K562 (cell line): Measurements from ENCODE around the gene TMEM123. TPM values are rescaled to one million over a fixed set of nuclear protein-coding genes. Genes with fewer than 3 reads are reported as not detected.

Source experiments
- ATF3 ChIP-seq, 2 experiments: fragments of 450-650 bp in 1 of 2; sonication (generic) in 1 of 2; formaldehyde crosslinking in 1 of 2; IDR thresholded peaks in 1 of 2; conservative IDR thresholded peaks in 1 of 2; 2 replicates each; pipeline versions ENCODE4 v1.6.1 to v1.8.1; 2016 to 2023; ENCODE audit warnings: mild to moderate bottlenecking in 2 of 2, moderate library complexity in 2 of 2, inconsistent platforms in 1 of 2, missing genetic modification reagents in 1 of 2
- ATF4 ChIP-seq: fragments of 450-650 bp; formaldehyde crosslinking; IDR thresholded peaks from 2 replicates; pipeline ENCODE4 v1.4.0; 2022; ENCODE audit warnings: mild to moderate bottlenecking, moderate library complexity
- BCOR ChIP-seq: fragments of 450-650 bp; IDR thresholded peaks from 2 replicates; pipeline ENCODE4 v1.6.1; 2016
- CBFA2T3 ChIP-seq: fragments of 450-650 bp; IDR thresholded peaks from 2 replicates; pipeline ENCODE4 v1.6.1; 2017
- CTBP1 ChIP-seq: fragments of 450-650 bp; IDR thresholded peaks from 2 replicates; pipeline ENCODE4 v1.6.1; 2016; ENCODE audit warnings: borderline replicate concordance
- FIP1L1 ChIP-seq: fragments of 200-400 bp; formaldehyde crosslinking; IDR thresholded peaks from 2 replicates; pipeline ENCODE4 v1.6.1; 2018; ENCODE audit warnings: mild to moderate bottlenecking, low read depth, low read length; ENCODE audit not compliant: poor library complexity, severe bottlenecking
- FUS ChIP-seq: fragments of 200-400 bp; formaldehyde crosslinking; optimal IDR thresholded peaks from 2 replicates; pipeline ENCODE3; 2017; ENCODE audit warnings: low read depth, low read length
- HBP1 ChIP-seq: fragments of 450-650 bp; formaldehyde crosslinking; IDR thresholded peaks from 2 replicates; pipeline ENCODE4 v1.4.0; 2022; ENCODE audit warnings: missing genetic modification characterization
- HES1 ChIP-seq: fragments of 450-650 bp; IDR thresholded peaks from 2 replicates; pipeline ENCODE4 v1.6.1; 2016; ENCODE audit warnings: low read depth, mild to moderate bottlenecking, moderate library complexity
- HMGN3 ChIP-seq: IDR thresholded peaks from 2 replicates; pipeline ENCODE4 v1.6.1; 2011; ENCODE audit warnings: borderline replicate concordance, low read depth, mild to moderate bottlenecking, mixed read lengths, low read length; ENCODE audit not compliant: insufficient read length; ENCODE audit errors: extremely low read depth
- L3MBTL2 ChIP-seq: fragments of 450-650 bp; IDR thresholded peaks from 2 replicates; pipeline ENCODE4 v1.6.1; 2016; ENCODE audit warnings: mild to moderate bottlenecking, moderate library complexity
- MEIS2 ChIP-seq: fragments of 450-650 bp; IDR thresholded peaks from 2 replicates; pipeline ENCODE4 v1.6.1; 2014; ENCODE audit warnings: mild to moderate bottlenecking; ENCODE audit not compliant: partially characterized antibody
- NRF1 ChIP-seq, 2 experiments: fragments of 450-650 bp; IDR thresholded peaks in 1 of 2; conservative IDR thresholded peaks in 1 of 2; 2 replicates each; pipeline ENCODE4 v1.6.1; 2014; ENCODE audit warnings: mild to moderate bottlenecking in 2 of 2
- POLR2B ChIP-seq: fragments of 450-650 bp; IDR thresholded peaks from 2 replicates; pipeline ENCODE4 v1.6.1; 2018; ENCODE audit warnings: low read depth; ENCODE audit not compliant: partially characterized antibody
- SP1 ChIP-seq: sonication (generic); formaldehyde crosslinking; IDR thresholded peaks from 2 replicates; pipeline ENCODE4 v1.8.1; 2022; ENCODE audit warnings: mild to moderate bottlenecking, missing genetic modification reagents
- SPI1 ChIP-seq: IDR thresholded peaks from 2 replicates; pipeline ENCODE4 v1.6.1; 2011; ENCODE audit warnings: low read depth, low read length, control low read depth, borderline replicate concordance
- ZNF197 ChIP-seq: fragments of 200-800 bp; sonication (Bioruptor generic); IDR thresholded peaks from 2 replicates; pipeline ENCODE4 v1.6.1; 2016; ENCODE audit warnings: low read depth, missing genetic modification characterization, missing compliant biosample characterization
- ZNF274 ChIP-seq: IDR thresholded peaks from 2 replicates; pipeline ENCODE4 v1.6.1; 2011; ENCODE audit warnings: low read depth, mild to moderate bottlenecking, low read length, moderate library complexity, borderline replicate concordance
- polyA plus RNA-seq, 8 experiments: library from polyadenylated mRNA; depleted of rRNA in 4 of 8; stranded (reverse) in 5 of 8; unstranded in 3 of 8; fragments of >200 nt; fragmentation: Nextera tagmentation in 2 of 8; fragmentation: Illumina TruSeq in 1 of 8; extraction: Ambion mirVana in 2 of 8; extraction: Trizol in 1 of 8; gene quantifications; 2 replicates each; pipeline versions ENCODE4 v1.2.1 to v1.2.3, GENCODE V29; 2011 to 2014; ENCODE audit warnings: inconsistent platforms in 1 of 8, missing spikeins in 1 of 8
- total RNA-seq, 7 experiments: library from RNA; depleted of rRNA in 6 of 7; stranded (reverse); fragments of >200 nt in 6 of 7; fragmentation: Illumina TruSeq in 2 of 7; extraction: Trizol in 2 of 7; gene quantifications; 2 replicates each; pipeline versions ENCODE4 v1.2.1 to v1.2.3, GENCODE V29; 2011 to 2021; ENCODE audit warnings: low replicate concordance in 1 of 7

TMEM123 gene
- total and polyA plus RNA-seq, 9 of the 15 experiments (the other 6 are each of a cell fraction or from before 2014, with no cell fraction given): 19.8 to 344 (median 82.4) TPM

- TF ChIP-seq ZNF274 (no peak), ZNF197 (CRISPR knock-in tag) (0 out of 2 replicates have a peak, but pooled peaks have one; percentile 58), MEIS2 (peak; percentile 40), ATF4 (no peak), POLR2B (peak; percentile 86), BCOR (peak; percentile 34; the same call in 1 of the 2 replicates), HBP1 (CRISPR knock-in tag) (0 out of 2 replicates have a peak, but pooled peaks have one; percentile 19), SP1 (no peak), HES1 (no peak), HMGN3 (peak; percentile 87), NRF1 (conservative IDR thresholded peaks at IDR 0.05 in 1 of 2, IDR thresholded peaks at IDR 0.05 in 1 of 2) (peak; percentile 82 to 85), ATF3 (IDR thresholded peaks at IDR 0.05) (peak; percentile 99), ATF3 (CRISPR knock-in tag; conservative IDR thresholded peaks at IDR 0.05) (peak; percentile 94), L3MBTL2 (0 out of 2 replicates have a peak, but pooled peaks have one; percentile 42), FUS (no peak), CBFA2T3 (0 out of 2 replicates have a peak, but pooled peaks have one; percentile 9), FIP1L1 (peak; percentile 60), SPI1 (peak; percentile 82), CTBP1 (peak; percentile 95)
Measured at GRCh38 chr11:102346748-102347461, 105.7 kb downstream of the TMEM123 start, which contains the start of gene BIRC2 (continued).
